Thyroid gland (tissue), 4 donors: ENCODE measurements around the gene SLC6A3.

Experiments used
- POLR2A ChIP-seq, 2 donors: fragments of 450-650 bp; IDR thresholded peaks; one replicate each; pipeline ENCODE4 v1.6.1; 2017; ENCODE audit warnings: antibody characterized with exemption in 2 of 2, mild to moderate bottlenecking in 2 of 2, moderate library complexity in 1 of 2
- TF ChIP-seq, protein P1 (sequence below), 6 experiments: fragments of 200-600 bp in 3 of 6; fragments of 450-650 bp in 3 of 6; sonication (generic) in 3 of 6; IDR thresholded peaks; one replicate each; pipeline ENCODE4 v1.5.1; 2016 to 2019; ENCODE audit warnings: antibody characterized with exemption in 6 of 6, mild to moderate bottlenecking in 2 of 6, inconsistent platforms in 1 of 6, moderate library complexity in 1 of 6

DNA sequence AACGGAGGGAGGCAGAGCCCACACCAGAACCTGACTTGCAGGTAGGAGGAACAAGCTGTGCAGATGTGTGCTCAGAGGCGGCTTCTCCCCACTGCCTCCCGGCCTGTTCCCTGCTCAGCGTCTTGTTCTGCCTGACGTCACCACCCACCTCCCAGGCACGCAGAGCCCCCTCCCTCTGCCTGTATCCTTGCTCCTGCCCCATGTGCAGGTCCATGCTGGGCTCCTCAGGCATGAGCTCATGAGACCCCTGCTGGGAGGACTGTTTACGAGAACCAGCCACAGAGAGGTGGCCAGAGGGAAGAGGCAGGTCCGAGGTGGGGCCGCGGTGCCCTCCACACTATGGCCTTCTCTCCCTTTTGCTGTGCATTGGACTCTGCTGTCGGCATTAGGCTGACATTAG lies 45.5 kb downstream of the SLC6A3 start:
- TF ChIP-seq POLR2A (IDR thresholded peaks at IDR 0.05) = no peak
- TF ChIP-seq, protein P1, sequence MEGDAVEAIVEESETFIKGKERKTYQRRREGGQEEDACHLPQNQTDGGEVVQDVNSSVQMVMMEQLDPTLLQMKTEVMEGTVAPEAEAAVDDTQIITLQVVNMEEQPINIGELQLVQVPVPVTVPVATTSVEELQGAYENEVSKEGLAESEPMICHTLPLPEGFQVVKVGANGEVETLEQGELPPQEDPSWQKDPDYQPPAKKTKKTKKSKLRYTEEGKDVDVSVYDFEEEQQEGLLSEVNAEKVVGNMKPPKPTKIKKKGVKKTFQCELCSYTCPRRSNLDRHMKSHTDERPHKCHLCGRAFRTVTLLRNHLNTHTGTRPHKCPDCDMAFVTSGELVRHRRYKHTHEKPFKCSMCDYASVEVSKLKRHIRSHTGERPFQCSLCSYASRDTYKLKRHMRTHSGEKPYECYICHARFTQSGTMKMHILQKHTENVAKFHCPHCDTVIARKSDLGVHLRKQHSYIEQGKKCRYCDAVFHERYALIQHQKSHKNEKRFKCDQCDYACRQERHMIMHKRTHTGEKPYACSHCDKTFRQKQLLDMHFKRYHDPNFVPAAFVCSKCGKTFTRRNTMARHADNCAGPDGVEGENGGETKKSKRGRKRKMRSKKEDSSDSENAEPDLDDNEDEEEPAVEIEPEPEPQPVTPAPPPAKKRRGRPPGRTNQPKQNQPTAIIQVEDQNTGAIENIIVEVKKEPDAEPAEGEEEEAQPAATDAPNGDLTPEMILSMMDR (IDR thresholded peaks at IDR 0.05) = no peak
